Raji (cell line): ENCODE results near the gene DDX23.

ENCODE experiments used
- POLR2A ChIP-seq: IDR thresholded peaks from 2 replicates; pipeline ENCODE4 v1.6.1; 2011; ENCODE audit warnings: low read depth, low read length, control low read depth; ENCODE audit not compliant: insufficient read depth

DDX23 gene

GRCh38 chr12:48795550-48796455 lies 56.2 kb downstream of the DDX23 start:
- no peak for TF ChIP-seq POLR2A

GRCh38 chr12:48794870-48795269 lies 57.1 kb downstream of the DDX23 start:
- no peak for TF ChIP-seq POLR2A

DNA sequence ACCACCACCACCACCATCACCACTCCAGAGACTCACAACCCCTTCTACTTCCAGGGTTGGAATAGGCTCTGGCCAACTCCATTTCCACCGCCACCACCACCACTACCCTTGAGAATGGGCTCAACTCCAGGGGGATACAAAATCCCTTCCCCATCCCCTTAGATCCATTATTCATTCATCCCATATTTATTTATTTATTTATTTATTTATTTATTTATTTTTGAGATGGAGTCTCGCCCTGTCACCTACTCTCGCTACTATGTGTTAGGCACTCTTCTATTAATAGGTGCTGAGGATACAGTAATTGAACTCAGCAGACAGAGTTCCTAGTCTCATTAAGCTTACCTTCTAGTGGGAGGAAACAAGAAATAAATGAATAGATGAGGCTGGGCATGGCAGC lies 58.3 kb downstream of the DDX23 start:
- no peak for TF ChIP-seq POLR2A

DNA sequence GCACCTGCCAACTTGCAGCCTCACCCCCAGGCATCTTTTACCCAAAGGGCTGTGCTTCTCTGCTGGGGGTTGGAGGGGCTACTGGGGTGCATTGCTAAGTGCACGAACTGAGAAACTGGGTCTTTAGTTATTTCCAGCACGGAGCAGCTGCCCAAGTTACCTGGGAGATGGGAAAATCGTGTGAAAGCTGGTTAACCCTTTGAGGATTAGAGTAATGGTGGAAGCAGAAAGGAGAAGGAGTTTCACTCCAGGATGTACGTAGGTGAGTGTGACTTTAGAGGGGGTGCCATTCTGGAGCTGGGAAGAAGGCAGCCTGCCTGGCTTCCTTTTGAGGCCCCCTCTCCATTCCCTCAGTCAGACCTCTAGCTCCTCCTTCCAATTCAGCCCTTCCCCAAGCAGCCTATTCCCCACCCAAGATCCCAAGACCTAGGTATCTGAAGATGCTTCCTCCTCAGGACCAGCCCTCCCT lies 62.1 kb downstream of the DDX23 start:
- no peak for TF ChIP-seq POLR2A

DNA sequence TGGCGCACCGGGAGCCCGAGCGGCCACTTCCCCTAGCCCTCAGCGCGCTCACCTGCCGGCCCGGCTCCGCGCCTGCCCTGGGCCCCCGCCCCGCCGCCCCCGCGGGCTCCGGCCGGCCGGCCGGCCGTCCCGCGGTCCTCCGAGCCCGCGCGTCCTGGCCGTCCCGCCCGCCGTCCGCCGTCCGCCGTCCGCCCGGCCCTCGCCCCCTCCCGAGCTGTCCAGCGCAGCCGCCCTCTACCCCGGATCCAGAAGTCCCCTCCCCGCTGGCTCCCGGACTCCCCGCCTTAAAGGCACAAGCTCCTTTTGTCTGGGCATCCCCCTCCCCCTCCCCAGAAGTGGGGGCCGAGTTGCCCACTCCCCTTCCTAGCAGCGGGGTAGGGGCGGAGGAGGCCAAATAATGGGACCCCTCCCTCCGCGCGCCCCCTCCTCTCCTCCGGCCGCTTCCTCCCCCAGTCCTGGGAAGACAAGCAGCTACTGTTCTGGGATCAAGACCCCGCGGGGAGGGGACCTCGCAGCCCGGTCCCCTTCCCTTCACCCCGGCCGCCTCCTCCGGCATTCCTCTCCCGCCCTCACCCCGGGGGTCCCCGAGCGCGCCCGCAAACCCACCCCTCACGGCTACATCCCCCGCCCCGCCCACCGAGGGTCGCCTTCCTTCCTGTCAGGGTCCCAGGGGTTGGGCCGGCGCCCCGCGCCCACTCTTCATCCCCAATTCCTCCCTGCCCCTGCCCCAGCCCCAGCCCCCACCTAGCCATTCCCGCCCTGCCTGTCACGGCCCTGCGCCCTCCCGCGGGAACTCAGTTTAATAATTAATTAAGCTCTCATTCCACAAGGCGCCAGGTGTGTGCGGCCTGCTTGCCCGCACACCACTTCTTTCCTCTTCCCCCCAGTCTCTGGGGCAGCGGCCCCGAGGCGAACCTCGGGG lies 62.8 kb downstream of the DDX23 start, which contains the start of gene ADCY6:
Gene ADCY6 (minus strand): TSS at position 236 of the 922 bp plus-strand sequence. CDS start 5,655 bp downstream, outside the sequence.
- TF ChIP-seq POLR2A = no peak

GRCh38 chr12:48788524-48788853 lies 63.5 kb downstream of the DDX23 start:
- no peak for TF ChIP-seq POLR2A

- TF ChIP-seq POLR2A = no peak
Measured at GRCh38 chr12:48787791-48788523, 64.0 kb downstream of the DDX23 start.

- no peak for TF ChIP-seq POLR2A
Measured at GRCh38 chr12:48786591-48787544, 65.1 kb downstream of the DDX23 start.

DNA sequence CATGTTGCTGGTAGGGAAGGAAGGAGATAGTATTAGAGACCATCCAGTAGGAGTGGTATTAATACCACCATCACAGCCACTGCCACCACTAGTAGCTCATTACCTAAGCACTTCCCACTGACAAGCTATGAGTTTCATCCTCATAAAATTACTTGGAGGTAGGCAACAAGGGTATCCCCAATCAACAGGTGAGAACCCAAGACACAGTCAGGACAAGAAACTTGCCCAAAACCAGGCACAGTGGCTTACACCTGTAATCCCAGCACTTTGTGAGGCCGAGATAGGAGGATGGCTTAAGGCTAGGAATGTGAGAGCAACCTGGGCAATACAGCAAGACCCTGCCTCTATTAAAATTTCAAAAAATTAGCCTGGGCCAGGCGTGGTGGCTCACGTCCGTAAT lies 68.5 kb downstream of the DDX23 start:
- no peak for TF ChIP-seq POLR2A

DNA sequence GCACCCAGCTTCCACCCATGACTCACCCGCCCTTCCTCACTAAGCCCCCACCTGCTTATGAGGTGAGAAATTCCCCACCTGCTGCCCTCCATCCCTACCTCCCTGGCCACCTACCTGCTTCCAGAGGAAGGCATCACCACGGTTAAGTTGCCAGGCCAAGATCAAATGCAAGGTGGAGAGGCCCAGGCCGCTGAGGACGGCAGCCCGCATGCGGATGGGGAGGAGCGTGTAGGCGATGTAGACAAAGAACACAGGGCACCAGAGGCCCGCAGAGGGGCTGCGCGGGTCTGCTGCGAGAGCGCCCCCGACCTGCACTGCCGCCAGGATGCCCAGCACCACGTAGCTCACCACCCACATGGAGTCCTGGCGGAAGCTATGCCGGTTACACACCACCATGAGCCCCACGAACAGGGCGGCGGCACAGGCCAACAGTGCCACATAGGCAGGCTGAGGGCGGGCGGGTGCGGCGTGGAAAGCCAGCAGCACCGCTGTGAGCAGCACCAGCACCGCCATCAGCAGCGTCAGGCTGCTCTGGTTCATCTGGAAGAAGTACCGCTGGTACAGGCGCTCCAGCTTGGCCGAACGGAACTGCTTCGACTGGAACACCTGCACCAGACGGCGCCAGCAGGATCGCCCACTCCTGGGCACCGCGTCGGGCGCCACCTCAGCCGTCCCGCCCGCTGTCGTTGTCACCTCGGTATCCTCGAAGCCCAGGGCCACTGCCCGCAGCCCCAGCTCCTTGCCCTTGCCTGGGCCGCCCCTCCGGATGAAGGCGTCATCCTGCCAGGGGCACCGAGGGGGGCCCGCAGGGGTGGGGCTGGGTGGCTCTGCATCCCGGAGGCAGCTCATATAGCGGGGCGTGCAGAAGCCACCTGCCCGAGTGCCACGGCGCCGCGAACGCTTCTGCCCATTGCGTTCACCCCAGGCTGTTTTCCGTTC lies 69.2 kb downstream of the DDX23 start:
- no peak for TF ChIP-seq POLR2A

GRCh38 chr12:48781750-48782456 lies 70.1 kb downstream of the DDX23 start:
- TF ChIP-seq POLR2A = no peak

DNA sequence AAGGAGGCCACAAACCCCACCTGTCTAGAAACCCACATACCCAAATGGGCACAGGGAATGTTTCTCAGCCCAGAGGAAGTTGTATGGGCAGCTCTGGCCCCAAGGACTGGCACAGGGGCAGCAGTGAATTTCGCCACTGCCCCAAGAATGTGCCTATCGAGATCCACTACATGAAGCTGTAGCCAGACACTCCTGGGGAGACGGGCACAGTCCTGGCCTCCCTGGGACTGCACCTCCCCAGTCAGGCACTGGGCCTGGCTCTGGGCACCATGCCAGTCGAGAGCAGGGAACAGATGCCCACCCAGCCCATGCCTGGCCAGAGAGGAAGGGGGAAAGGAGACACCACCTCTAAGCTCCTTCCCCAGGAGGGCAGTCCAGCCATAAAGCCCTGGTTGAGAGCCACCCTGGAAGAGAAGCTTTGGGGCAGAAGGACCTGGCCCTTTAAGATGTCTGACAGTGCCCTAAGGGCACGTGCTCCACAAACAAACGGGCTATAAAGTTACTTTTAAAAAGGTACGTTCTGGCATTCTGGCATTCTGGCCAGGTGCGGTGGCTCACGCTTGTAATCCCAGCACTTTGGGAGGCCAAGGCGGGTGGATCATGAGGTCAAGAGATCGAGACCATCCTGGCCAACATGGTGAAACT lies 71.5 kb downstream of the DDX23 start:
- TF ChIP-seq POLR2A = no peak

DNA sequence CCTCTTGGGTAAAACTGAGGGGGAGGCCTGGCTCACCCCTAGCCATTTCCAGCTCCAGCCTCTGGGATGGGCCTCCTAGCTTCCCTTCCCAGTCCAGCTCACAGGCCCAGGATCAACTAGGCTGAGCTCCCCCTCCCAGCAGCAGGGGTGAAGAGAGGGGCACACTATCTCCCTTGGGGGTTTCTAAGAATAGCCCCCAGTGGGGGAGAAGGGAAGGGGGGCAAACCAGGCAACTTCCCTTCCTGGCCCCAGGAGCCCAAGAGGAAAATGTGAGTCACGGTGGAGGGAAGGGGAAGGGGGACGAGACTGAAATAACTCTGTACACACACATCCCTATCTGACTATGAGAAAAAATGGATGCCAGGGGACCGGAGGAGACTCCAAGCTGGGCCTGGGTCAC lies 72.1 kb downstream of the DDX23 start:
- no peak for TF ChIP-seq POLR2A
